C4-2B (cell line): ENCODE results near the gene SPIRE2.

ENCODE experiments used
- ZFX ChIP-seq: fragments of 450-650 bp; IDR thresholded peaks from 2 replicates; pipeline ENCODE4 v1.6.1; 2017
- TF ChIP-seq, protein P1 (sequence below): fragments of 450-650 bp; conservative IDR thresholded peaks from 2 replicates; pipeline ENCODE4 v1.5.1; 2017; ENCODE audit warnings: mild to moderate bottlenecking

DNA sequence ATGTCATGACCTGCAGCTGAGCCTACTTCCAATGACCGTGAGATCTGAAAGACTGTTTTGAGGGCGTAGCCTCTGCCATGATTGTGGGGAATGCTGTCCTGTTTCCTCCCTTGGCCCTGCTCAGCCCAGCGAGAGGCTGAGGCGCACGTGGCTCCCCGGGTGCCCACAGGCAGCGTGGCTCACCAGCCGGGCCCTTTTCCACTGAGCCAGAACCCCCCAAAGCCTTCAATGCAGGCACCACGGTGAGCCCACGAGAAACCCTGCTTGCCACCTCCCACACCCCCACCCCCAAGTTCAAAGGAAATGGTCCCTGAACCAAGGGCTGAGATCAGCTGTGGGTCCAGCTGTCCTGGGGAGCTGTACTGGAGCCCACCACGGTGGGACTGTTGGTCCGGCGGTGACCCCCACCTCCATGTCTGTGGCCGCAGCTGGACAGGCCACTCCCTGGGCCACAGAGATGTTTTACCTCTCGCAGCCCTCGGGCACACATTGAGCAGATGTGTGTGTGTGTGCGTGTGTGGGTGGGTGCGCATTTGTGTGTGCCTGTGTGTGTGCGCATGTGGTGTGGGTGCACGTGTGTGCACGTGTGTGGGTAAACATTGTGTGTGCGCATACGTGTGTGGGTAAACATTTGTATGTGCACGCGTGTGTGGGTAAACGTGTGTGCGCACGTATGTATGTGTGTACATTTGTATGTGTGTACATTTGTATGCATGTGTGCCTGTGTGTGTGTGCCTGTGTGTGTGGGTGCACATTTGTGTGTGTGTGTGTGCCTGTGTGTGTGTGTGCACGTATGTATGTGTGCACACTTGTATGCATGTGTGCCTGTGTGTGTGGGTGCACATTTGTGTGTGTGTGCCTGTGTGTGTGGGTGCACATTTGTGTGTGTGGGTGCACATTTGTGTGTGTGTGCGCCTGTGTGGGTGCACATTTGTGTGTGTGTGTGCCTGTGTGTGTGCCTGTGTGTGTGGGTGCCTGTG, 85.4 kb downstream of the SPIRE2 start:
- TF ChIP-seq, protein P1, sequence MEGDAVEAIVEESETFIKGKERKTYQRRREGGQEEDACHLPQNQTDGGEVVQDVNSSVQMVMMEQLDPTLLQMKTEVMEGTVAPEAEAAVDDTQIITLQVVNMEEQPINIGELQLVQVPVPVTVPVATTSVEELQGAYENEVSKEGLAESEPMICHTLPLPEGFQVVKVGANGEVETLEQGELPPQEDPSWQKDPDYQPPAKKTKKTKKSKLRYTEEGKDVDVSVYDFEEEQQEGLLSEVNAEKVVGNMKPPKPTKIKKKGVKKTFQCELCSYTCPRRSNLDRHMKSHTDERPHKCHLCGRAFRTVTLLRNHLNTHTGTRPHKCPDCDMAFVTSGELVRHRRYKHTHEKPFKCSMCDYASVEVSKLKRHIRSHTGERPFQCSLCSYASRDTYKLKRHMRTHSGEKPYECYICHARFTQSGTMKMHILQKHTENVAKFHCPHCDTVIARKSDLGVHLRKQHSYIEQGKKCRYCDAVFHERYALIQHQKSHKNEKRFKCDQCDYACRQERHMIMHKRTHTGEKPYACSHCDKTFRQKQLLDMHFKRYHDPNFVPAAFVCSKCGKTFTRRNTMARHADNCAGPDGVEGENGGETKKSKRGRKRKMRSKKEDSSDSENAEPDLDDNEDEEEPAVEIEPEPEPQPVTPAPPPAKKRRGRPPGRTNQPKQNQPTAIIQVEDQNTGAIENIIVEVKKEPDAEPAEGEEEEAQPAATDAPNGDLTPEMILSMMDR, result no peak
- no peak for TF ChIP-seq ZFX
